ENCODE measurements around the gene DUSP10. TPM values are rescaled to one million over a fixed set of nuclear protein-coding genes. Genes with fewer than 3 reads are reported as not detected.

Gene DUSP10
- total RNA-seq, 1 donor: 26.8 TPM

DNA sequence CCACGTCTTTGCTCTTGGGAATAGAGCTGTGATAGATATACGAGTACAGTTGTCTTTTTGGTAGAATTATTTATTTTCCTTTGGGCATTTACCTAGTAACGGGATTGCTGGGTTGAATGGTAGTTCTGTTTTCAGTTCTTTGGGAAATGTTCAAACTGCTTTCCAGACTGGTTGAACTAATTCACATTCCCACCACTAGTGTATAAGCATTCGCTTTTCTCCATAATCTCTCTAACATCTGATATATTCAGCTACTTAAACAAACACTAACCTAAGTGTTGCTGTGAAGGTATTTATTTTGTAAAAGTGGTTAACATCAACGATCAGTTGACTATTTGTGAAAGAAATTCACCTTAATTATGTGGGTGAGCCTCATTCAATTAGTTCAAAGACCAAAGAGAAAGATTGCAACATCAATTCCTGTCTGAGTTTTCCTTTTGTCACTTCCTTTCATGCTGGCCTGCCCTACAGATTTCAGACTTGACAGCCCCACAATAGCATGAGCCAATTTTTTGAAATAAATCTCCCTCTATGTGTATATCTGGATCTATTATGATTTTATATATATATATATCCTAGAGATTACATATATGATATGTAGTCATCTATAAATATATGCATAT lies 26.7 kb upstream of the DUSP10 start:
- no peak for DNase-seq (ENCODE audit: low read depth)
- H3K4me3 ChIP-seq (ENCODE audit: low read depth, low read length): no peak overlapping the region
- TF ChIP-seq, protein P1, sequence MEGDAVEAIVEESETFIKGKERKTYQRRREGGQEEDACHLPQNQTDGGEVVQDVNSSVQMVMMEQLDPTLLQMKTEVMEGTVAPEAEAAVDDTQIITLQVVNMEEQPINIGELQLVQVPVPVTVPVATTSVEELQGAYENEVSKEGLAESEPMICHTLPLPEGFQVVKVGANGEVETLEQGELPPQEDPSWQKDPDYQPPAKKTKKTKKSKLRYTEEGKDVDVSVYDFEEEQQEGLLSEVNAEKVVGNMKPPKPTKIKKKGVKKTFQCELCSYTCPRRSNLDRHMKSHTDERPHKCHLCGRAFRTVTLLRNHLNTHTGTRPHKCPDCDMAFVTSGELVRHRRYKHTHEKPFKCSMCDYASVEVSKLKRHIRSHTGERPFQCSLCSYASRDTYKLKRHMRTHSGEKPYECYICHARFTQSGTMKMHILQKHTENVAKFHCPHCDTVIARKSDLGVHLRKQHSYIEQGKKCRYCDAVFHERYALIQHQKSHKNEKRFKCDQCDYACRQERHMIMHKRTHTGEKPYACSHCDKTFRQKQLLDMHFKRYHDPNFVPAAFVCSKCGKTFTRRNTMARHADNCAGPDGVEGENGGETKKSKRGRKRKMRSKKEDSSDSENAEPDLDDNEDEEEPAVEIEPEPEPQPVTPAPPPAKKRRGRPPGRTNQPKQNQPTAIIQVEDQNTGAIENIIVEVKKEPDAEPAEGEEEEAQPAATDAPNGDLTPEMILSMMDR (IDR thresholded peaks at IDR 0.05; ENCODE audit: insufficient read depth, low read length): no peak

DNA sequence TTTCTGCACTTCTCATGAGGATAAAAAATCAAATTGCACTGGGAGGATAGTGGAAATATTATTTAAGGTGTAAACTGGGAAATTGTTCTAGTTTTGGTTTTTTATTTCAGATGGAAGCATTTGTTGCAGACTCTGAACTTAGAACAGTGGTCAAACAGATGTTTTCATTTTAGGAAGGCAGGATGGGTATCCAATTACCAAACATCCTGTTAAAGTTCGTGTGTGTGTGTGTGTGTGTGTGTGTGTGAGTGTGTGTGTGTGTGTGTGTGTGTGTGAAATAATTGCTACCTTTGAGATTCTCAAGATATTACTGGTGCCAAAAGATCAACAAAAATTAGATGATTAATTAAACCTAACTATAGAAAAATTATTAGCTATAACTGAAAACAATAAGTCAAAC lies 24.3 kb upstream of the DUSP10 start:
- peak; percentile 45 for DNase-seq (ENCODE audit: low read depth)
- no peak overlapping the region for H3K4me3 ChIP-seq (ENCODE audit: low read depth, low read length)
- TF ChIP-seq, protein P1 (IDR thresholded peaks at IDR 0.05; ENCODE audit: insufficient read depth, low read length): no peak

DNA sequence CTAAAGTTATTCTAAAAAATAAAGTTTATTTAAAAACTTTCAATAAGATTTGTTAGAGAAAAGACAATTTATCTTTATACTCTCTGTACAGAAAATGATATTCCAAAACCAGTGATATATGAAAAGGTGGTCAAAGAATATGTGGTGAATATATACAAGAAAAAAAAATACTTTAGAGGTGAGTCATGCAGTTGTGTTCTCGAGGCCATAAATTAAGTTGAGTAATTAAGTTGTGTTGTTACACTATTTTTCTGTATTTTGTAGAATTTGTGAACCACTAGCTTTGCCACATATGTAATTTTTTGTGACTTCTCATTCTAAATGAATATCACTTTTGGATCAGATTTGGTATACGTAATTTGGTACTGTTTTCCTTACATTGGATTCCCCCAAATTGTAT lies 23.6 kb upstream of the DUSP10 start:
- no peak overlapping the region for H3K4me3 ChIP-seq (ENCODE audit: low read depth, low read length)
- no peak for DNase-seq (ENCODE audit: low read depth)
- TF ChIP-seq, protein P1 (IDR thresholded peaks at IDR 0.05; ENCODE audit: insufficient read depth, low read length): no peak

DNA sequence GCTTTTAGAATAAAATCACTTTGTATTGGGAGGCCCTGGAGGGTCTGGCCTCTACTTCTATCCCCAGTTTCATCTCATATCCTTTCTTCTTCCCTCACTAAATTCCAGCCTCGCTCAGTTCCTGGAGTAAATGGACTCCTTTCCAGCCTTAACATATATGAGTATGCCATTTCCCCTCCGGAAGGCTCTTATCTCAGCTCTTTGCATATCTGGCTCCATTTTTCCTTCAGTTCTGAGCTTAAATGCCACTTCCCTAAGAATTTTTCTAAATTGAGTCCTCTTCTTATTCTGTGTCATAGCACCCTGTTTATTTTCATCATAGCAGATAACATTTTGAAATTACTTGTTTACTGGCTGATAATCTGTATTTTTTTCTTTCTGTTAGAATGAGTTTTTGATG lies 20.2 kb upstream of the DUSP10 start:
- H3K4me3 ChIP-seq (ENCODE audit: low read depth, low read length): no peak overlapping the region
- TF ChIP-seq, protein P1 (IDR thresholded peaks at IDR 0.05; ENCODE audit: insufficient read depth, low read length): no peak
- no peak for DNase-seq (ENCODE audit: low read depth)

DNA sequence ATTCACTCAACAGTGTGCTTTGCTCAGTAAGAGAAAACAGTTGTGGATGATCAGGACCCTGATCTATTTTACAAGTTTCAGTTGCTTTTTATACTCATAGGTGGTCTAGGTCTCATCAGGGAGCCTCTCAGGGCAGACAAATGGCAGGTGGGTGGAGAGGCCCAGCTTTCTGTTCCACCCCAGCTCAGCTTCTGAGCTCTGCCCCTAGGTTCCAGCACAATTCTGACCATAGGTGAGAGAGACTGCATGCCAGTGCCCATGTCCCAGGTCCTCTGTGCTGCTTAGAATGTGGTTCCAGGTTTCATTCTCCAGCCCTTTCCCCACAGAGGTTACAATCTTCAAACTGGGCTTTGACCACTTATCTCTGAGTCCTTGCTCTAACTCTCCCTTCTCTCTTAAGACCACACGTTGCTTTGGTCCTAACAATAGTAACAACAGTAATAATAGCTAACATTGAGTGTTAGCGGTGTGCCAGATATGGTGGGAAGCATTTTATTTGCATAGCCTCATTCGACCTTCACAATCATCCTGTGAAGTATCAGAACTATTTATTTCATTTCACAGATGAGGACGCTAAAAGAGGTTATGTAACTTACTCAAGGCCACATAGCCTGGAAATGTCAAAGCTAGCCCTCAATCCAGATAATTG lies 19.6 kb upstream of the DUSP10 start:
- DNase-seq (ENCODE audit: low read depth): no peak
- TF ChIP-seq, protein P1 (IDR thresholded peaks at IDR 0.05; ENCODE audit: insufficient read depth, low read length): no peak
- no peak overlapping the region for H3K4me3 ChIP-seq (ENCODE audit: low read depth, low read length)

DNA sequence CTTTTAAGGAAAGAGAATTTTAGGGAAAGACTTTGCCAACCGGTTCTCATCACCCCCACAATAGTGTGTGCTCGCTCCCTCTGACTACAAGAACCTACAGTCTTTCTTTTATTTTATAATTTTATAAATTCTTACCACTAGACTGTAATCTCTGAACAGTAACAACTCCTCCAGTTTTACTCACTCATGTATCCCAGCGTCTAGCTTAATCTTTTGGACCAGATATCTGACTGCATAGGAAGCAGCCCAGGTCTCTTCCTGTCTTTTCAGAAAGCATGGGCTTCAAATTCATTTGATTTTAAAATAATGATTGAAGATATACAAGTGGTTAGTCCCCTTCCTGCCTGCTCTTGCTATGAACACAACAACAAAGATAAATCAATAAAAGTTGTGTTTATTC lies 19.0 kb upstream of the DUSP10 start:
- TF ChIP-seq, protein P1 (IDR thresholded peaks at IDR 0.05; ENCODE audit: insufficient read depth, low read length): no peak
- DNase-seq (ENCODE audit: low read depth): no peak
- no peak overlapping the region for H3K4me3 ChIP-seq (ENCODE audit: low read depth, low read length)

Measured in fibroblast of the aortic adventitia (primary cell).